OCI-LY7 (cell line): ENCODE measurements around the gene INO80D. TPM values are rescaled to one million over a fixed set of nuclear protein-coding genes. Genes with fewer than 3 reads are reported as not detected.

Source experiments
- BruUV-seq: library from RNA; stranded (reverse); fragments of 400-500 nt; replicated peaks from 2 replicates; lab custom pipeline; 2021; lab: Mats Ljungman, UMichigan
- CTCF ChIA-PET: fragments of 300-600 bp; sonication (Branson Sonifier 250); formaldehyde crosslinking; loops from one replicate; lab custom pipeline; 2022; ENCODE audit warnings: antibody characterized with exemption; ENCODE audit not compliant: unreplicated experiment; lab: Charles Lee
- POLR2A ChIA-PET: fragments of 300-600 bp; sonication (Branson Sonifier 250); formaldehyde crosslinking; loops from one replicate; lab custom pipeline; 2022; ENCODE audit warnings: antibody characterized with exemption; lab: Charles Lee
- DNase-seq: peaks from one replicate; pipeline ENCODE4 v3.0.0-alpha.2; 2015; ENCODE audit warnings: low spot score
- H2AFZ ChIP-seq: fragments of 200-600 bp; sonication (generic), shearing (Covaris generic); 2 replicates; pipeline ENCODE4 v1.6.1; 2014; ENCODE audit warnings: mild to moderate bottlenecking, antibody characterized with exemption, low read length, moderate library complexity
- H3K27ac ChIP-seq: fragments of 200-600 bp; sonication (generic); 2 replicates; pipeline ENCODE4 v1.5.1; 2014; ENCODE audit warnings: mixed run types, low read depth, mild to moderate bottlenecking, moderate library complexity, low read length, inconsistent platforms; ENCODE audit not compliant: poor library complexity, severe bottlenecking
- H3K36me3 ChIP-seq: fragments of 200-600 bp; sonication (generic); 2 replicates; pipeline ENCODE4 v1.6.1; 2014; ENCODE audit warnings: mild to moderate bottlenecking, antibody characterized with exemption, low read length, moderate library complexity, mixed read lengths; ENCODE audit not compliant: insufficient read depth
- H3K4me1 ChIP-seq: fragments of 200-600 bp; sonication (generic); 2 replicates; pipeline ENCODE4 v1.5.1; 2014; ENCODE audit warnings: mild to moderate bottlenecking, low read length; ENCODE audit not compliant: insufficient read depth, poor library complexity, severe bottlenecking
- H3K4me2 ChIP-seq: fragments of 200-600 bp; sonication (generic); 2 replicates; pipeline ENCODE4 v1.6.1; 2014; ENCODE audit warnings: mild to moderate bottlenecking, low read length
- H3K4me3 ChIP-seq: fragments of 200-600 bp; sonication (generic); 2 replicates; pipeline ENCODE4 v1.5.1; 2014; ENCODE audit warnings: mild to moderate bottlenecking, low read depth, low read length; ENCODE audit not compliant: poor library complexity, severe bottlenecking
- H3K79me2 ChIP-seq: fragments of 200-600 bp; sonication (generic); 2 replicates; pipeline ENCODE4 v1.6.1; 2016; ENCODE audit warnings: low read depth, mild to moderate bottlenecking, low read length, moderate library complexity, mixed read lengths; ENCODE audit not compliant: insufficient read depth
- H3K9me2 ChIP-seq: fragments of 200-600 bp; sonication (generic); 2 replicates; pipeline ENCODE4 v1.6.1; 2016; ENCODE audit warnings: mild to moderate bottlenecking, low read length, mixed read lengths; ENCODE audit not compliant: insufficient read depth
- H3K9me3 ChIP-seq: fragments of 200-600 bp; sonication (generic); 2 replicates; pipeline ENCODE4 v1.6.1; 2014; ENCODE audit warnings: mild to moderate bottlenecking, mixed run types, low read length, mixed read lengths
- H4K20me1 ChIP-seq: fragments of 200-600 bp; sonication (generic); 2 replicates; pipeline ENCODE4 v1.6.1; 2014; ENCODE audit warnings: mild to moderate bottlenecking, antibody characterized with exemption, low read length, moderate library complexity, mixed read lengths; ENCODE audit not compliant: insufficient read depth
- EZH2phosphoT487 ChIP-seq: fragments of 200-600 bp; sonication (generic); IDR thresholded peaks from 2 replicates; pipeline ENCODE4 v1.6.1; 2018; ENCODE audit warnings: low read depth, borderline replicate concordance, mild to moderate bottlenecking, mixed run types, antibody characterized with exemption, low read length, moderate library complexity, mixed read lengths
- intact Hi-C: fragments of 100-400 bp; cut with micrococcal nuclease; formaldehyde crosslinking; loops from one replicate; pipeline ENCODE4 v1.10.0; 2022; ENCODE audit not compliant: unreplicated experiment
- total RNA-seq, 2 experiments: library from RNA; depleted of rRNA in 1 of 2; stranded (reverse); fragments of >200 nt in 1 of 2; shearing (Covaris generic) in 1 of 2; gene quantifications; 2 replicates each; pipeline ENCODE4 v1.2.3, GENCODE V29; 2014 to 2022
- TF ChIP-seq, protein P1 (sequence below): fragments of 200-600 bp; sonication (generic); conservative IDR thresholded peaks from 2 replicates; pipeline ENCODE4 v1.5.1; 2014; ENCODE audit warnings: mild to moderate bottlenecking, antibody characterized with exemption, low read length, moderate library complexity, mixed read lengths

Gene INO80D
- total RNA-seq, 2 experiments from 2014 or later = 14.2 to 21.6 TPM

DNA sequence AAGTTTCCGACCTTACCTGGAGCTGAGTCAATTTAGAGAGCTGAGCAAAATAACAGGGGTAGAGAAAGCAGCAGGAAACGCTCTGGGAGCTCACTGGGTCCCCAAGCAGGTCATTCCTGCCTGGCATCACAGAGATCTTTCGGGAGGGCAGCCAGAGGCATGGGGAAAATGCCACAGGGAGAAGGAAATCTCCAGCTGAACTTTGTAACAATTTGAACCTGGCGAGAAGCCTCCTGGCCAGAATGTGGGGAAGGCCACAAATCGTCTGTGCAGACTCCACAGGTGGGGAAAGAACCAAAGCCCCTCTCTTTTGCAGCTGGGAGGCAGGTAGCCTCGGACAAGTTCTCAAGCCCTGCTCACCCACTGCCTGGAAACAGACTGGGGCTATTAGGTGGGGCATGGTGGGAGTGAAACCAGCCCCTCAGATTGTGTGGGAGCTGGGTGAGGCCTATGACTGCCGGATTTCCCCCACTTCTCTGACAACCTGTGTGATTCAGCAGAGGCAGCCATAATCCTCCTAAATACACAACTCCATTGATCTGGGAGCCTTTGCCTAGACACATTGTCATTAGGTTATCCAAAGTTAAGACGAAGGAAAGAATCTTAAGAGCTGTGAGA lies 53.9 kb downstream of the INO80D start:
- peaks cover 7% of the 10 kb centered on the region; the same call in 1 of the 2 replicates for H3K79me2 ChIP-seq
- no peak overlapping the region for H2AFZ ChIP-seq
- ChIA-PET CTCF (interaction anchor here (0.9 kb wide), 1 partner anchor 19 kb away, joined by 3 read pairs; no protein-coding TSS in a partner anchor), POLR2A (interaction anchor here (1.5 kb wide), 1 partner anchor 51 kb away, joined by 4 read pairs; no protein-coding TSS in a partner anchor)
- no peak overlapping the region for H3K4me2 ChIP-seq
- H3K27ac ChIP-seq = no peak overlapping the region
- peaks cover 58% of the 10 kb centered on the region for H3K36me3 ChIP-seq
- intact Hi-C loops = no loop called here
- H3K9me2 ChIP-seq = no peaks in the 10 kb centered on the region
- H3K4me3 ChIP-seq = no peak overlapping the region
- DNase-seq = no peak
- H4K20me1 ChIP-seq = no peaks in the 10 kb centered on the region
- no peaks in the 10 kb centered on the region for H3K4me1 ChIP-seq
- BruUV-seq = no TSS peak
- no peak for TF ChIP-seq EZH2phosphoT487
- TF ChIP-seq, protein P1, sequence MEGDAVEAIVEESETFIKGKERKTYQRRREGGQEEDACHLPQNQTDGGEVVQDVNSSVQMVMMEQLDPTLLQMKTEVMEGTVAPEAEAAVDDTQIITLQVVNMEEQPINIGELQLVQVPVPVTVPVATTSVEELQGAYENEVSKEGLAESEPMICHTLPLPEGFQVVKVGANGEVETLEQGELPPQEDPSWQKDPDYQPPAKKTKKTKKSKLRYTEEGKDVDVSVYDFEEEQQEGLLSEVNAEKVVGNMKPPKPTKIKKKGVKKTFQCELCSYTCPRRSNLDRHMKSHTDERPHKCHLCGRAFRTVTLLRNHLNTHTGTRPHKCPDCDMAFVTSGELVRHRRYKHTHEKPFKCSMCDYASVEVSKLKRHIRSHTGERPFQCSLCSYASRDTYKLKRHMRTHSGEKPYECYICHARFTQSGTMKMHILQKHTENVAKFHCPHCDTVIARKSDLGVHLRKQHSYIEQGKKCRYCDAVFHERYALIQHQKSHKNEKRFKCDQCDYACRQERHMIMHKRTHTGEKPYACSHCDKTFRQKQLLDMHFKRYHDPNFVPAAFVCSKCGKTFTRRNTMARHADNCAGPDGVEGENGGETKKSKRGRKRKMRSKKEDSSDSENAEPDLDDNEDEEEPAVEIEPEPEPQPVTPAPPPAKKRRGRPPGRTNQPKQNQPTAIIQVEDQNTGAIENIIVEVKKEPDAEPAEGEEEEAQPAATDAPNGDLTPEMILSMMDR = no peak
- H3K9me3 ChIP-seq = no peaks in the 10 kb centered on the region

DNA sequence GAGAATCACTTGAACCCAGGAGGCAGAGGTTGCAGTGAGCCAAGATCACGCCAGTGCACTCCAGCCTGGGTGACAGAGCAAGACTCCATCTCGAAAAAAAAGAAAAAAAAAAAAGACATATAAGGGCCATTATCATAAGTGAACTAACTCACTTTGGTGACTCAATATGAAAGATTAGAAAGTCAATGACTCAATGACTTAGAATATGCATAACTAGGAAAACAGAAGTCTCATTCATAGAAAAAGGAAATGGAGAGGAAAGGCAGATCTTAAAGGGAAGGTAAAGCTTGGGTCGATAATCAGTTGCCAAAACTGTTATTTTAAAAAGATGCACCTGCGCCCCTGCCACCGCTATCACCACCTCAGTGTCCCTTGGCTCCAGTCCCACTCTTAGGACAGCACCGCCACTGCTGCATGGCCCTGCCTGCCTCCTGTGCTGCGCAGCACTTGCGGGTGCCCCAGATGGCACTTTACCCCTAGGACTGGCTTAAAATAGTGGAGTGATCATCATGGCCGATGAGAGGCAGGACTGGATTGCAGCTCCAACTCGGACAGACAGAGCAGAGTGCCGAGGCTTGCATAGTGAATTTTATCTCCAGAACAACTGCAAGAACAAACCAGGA lies 54.7 kb downstream of the INO80D start:
- ChIA-PET POLR2A (interaction anchor here (0.5 to 1.5 kb wide), 5 partner anchors 13 to 1781 kb away, joined by 3 to 5 read pairs (median 3); no protein-coding TSS in a partner anchor), CTCF (interaction anchor here (0.6 kb wide), 1 partner anchor 210 kb away, joined by 3 read pairs; no protein-coding TSS in a partner anchor)
- Histone ChIP-seq H4K20me1 (no peaks in the 10 kb centered on the region), H2AFZ (no peak overlapping the region), H3K4me2 (no peak overlapping the region), H3K9me3 (no peaks in the 10 kb centered on the region), H3K9me2 (no peaks in the 10 kb centered on the region), H3K4me3 (no peak overlapping the region), H3K36me3 (peaks cover 51% of the 10 kb centered on the region), H3K79me2 (peaks cover 4% of the 10 kb centered on the region; the same call in 1 of the 2 replicates), H3K27ac (no peak overlapping the region), H3K4me1 (no peaks in the 10 kb centered on the region)
- TF ChIP-seq, protein P1 = no peak
- no peak for TF ChIP-seq EZH2phosphoT487
- no peak for DNase-seq
- BruUV-seq = no TSS peak
- intact Hi-C loops = no loop called here

DNA sequence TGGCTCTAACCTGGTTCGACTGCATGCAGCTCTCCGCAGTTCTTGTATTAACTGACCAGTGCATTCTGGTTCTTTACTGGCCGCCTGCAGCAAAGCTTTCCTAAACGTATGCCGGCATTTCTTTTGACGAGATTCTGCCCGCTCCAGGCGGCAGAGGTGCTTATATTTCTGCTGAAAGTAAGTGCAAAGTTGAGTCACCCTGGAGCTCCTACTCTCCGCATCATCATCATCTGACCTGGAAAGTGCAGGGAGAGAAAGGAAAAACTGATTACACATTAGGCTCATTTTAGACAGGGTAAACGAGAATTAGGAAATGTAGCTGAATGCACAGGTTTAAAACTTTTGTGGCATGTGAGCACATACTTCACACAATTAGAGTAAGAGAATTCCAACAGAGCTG lies 57.9 kb downstream of the INO80D start:
- Histone ChIP-seq H3K27ac (no peak overlapping the region), H2AFZ (no peak overlapping the region), H3K4me2 (no peak overlapping the region), H3K9me2 (no peaks in the 10 kb centered on the region), H3K4me1 (no peaks in the 10 kb centered on the region), H3K9me3 (no peaks in the 10 kb centered on the region), H3K4me3 (no peak overlapping the region), H3K79me2 (no peaks in the 10 kb centered on the region), H3K36me3 (peaks cover 51% of the 10 kb centered on the region), H4K20me1 (no peaks in the 10 kb centered on the region)
- CTCF ChIA-PET = no interaction called here
- intact Hi-C loops = no loop called here
- no TSS peak for BruUV-seq
- DNase-seq = no peak
- POLR2A ChIA-PET = no interaction called here
- TF ChIP-seq, protein P1 = no peak
- no peak for TF ChIP-seq EZH2phosphoT487
